Thyroid gland (tissue), 4 donors: ENCODE measurements around the gene SHC3. TPM values are rescaled to one million over a fixed set of nuclear protein-coding genes. Genes with fewer than 3 reads are reported as not detected.

Experiments used
- DNase-seq, 2 donors: peaks; one replicate each; pipeline ENCODE4 v3.0.0-alpha.2; 2019
- H3K27ac ChIP-seq, 3 donors: fragments of 200-600 bp; sonication (generic); 1 replicate in 2 of 3; 2 replicates in 1 of 3; pipeline ENCODE4 v1.5.1; 2016 to 2019; ENCODE audit warnings: mild to moderate bottlenecking in 1 of 3, moderate library complexity in 1 of 3
- H3K27me3 ChIP-seq: fragments of 200-600 bp; sonication (generic); one replicate; pipeline ENCODE4 v1.5.1; 2019
- H3K36me3 ChIP-seq, 2 donors: fragments of 200-600 bp; sonication (generic); one replicate each; pipeline ENCODE4 v1.5.1; 2016 to 2019
- H3K4me1 ChIP-seq, 2 donors: fragments of 200-600 bp; sonication (generic); one replicate each; pipeline ENCODE4 v1.5.1; 2017 to 2019
- H3K4me3 ChIP-seq, 3 donors: fragments of 200-600 bp; sonication (generic); replicated peaks in 1 of 3; 1 replicate in 2 of 3; 2 replicates in 1 of 3; pipeline ENCODE4 v1.5.1; 2016; ENCODE audit warnings: mild to moderate bottlenecking in 1 of 3
- H3K9me3 ChIP-seq: fragments of 200-600 bp; sonication (generic); one replicate; pipeline ENCODE4 v1.5.1; 2017
- POLR2A ChIP-seq, 2 donors: fragments of 450-650 bp; IDR thresholded peaks; one replicate each; pipeline ENCODE4 v1.6.1; 2017; ENCODE audit warnings: antibody characterized with exemption in 2 of 2, mild to moderate bottlenecking in 2 of 2, moderate library complexity in 1 of 2
- WGBS, 2 donors: methylation state at CpG; one replicate each; pipeline ENCODE4 v1.1.5; 2017; 5-methylcytosine and 5-hydroxymethylcytosine counted together
- intact Hi-C: fragments of 100-400 bp; cut with DNase I; formaldehyde crosslinking; loops from one replicate; pipeline ENCODE4 v1.15.1; 2023
- total RNA-seq, 4 donors: library from RNA; depleted of rRNA; stranded (reverse); fragments of >200 nt; gene quantifications; one replicate each; pipeline ENCODE4 v1.2.3, GENCODE V29; 2016
- TF ChIP-seq, protein P1 (sequence below), 6 experiments: fragments of 200-600 bp in 3 of 6; fragments of 450-650 bp in 3 of 6; sonication (generic) in 3 of 6; IDR thresholded peaks; one replicate each; pipeline ENCODE4 v1.5.1; 2016 to 2019; ENCODE audit warnings: antibody characterized with exemption in 6 of 6, mild to moderate bottlenecking in 2 of 6, inconsistent platforms in 1 of 6, moderate library complexity in 1 of 6

The SHC3 gene
- total RNA-seq, 4 donors from 2014 or later, result 0.40 to 5.9 (median 1.2) TPM

- WGBS, 2 donors, result 94 to 96% methylated on average over 23 to 27 of the region's 27 CpGs
- TF ChIP-seq, protein P1, sequence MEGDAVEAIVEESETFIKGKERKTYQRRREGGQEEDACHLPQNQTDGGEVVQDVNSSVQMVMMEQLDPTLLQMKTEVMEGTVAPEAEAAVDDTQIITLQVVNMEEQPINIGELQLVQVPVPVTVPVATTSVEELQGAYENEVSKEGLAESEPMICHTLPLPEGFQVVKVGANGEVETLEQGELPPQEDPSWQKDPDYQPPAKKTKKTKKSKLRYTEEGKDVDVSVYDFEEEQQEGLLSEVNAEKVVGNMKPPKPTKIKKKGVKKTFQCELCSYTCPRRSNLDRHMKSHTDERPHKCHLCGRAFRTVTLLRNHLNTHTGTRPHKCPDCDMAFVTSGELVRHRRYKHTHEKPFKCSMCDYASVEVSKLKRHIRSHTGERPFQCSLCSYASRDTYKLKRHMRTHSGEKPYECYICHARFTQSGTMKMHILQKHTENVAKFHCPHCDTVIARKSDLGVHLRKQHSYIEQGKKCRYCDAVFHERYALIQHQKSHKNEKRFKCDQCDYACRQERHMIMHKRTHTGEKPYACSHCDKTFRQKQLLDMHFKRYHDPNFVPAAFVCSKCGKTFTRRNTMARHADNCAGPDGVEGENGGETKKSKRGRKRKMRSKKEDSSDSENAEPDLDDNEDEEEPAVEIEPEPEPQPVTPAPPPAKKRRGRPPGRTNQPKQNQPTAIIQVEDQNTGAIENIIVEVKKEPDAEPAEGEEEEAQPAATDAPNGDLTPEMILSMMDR (IDR thresholded peaks at IDR 0.05), result no peak
- no peak for TF ChIP-seq POLR2A (IDR thresholded peaks at IDR 0.05)
- H3K9me3 ChIP-seq, result no peaks in the 10 kb centered on the region
- no peak overlapping the region for H3K27ac ChIP-seq
- no peaks in the 10 kb centered on the region for H3K27me3 ChIP-seq
- peaks cover 8 to 34% of the 10 kb centered on the region in 2 donors for H3K4me1 ChIP-seq
- DNase-seq, result no peak
- H3K36me3 ChIP-seq, result no peaks in the 10 kb centered on the region
- intact Hi-C loops, result loop anchor here (2.0 kb wide), 2 partner anchors 343 to 409 kb away; no protein-coding TSS in a partner anchor
- no peak overlapping the region for H3K4me3 ChIP-seq
These were observed 176.6 kb downstream of the SHC3 start for GRCh38 chr9:89001917-89002540.

DNA sequence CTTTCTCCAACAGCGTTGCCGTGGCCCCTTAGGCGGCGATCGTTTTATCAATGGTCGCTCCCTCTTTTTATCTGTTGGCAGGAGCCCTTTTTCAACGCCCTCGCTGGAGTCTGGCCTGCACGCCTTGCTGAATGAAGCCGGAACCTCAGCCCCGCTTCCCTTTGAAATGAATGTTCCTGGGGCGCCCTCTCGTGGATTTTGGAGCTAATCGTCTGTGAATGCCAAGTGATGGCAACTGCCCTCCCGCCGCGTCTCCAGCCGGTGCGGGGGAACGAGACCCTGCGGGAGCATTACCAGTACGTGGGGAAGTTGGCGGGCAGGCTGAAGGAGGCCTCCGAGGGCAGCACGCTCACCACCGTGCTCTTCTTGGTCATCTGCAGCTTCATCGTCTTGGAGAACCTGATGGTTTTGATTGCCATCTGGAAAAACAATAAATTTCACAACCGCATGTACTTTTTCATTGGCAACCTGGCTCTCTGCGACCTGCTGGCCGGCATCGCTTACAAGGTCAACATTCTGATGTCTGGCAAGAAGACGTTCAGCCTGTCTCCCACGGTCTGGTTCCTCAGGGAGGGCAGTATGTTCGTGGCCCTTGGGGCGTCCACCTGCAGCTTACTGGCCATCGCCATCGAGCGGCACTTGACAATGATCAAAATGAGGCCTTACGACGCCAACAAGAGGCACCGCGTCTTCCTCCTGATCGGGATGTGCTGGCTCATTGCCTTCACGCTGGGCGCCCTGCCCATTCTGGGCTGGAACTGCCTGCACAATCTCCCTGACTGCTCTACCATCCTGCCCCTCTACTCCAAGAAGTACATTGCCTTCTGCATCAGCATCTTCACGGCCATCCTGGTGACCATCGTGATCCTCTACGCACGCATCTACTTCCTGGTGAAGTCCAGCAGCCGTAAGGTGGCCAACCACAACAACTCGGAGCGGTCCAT is 177.4 kb downstream of the SHC3 start:
- intact Hi-C loops, result loop anchor here (2.0 kb wide), 1 partner anchor 342 kb away; no protein-coding TSS in a partner anchor
- DNase-seq, result peak; percentile 90 to 96
- H3K4me1 ChIP-seq, result peaks cover 8 to 34% of the 10 kb centered on the region in 2 donors
- H3K27me3 ChIP-seq, result no peaks in the 10 kb centered on the region
- no peak for TF ChIP-seq POLR2A (IDR thresholded peaks at IDR 0.05)
- TF ChIP-seq, protein P1 (IDR thresholded peaks at IDR 0.05), result peak; percentile 48 to 91 (median 87)
- 21 to 26% methylated on average over 48 of the region's 52 CpGs for WGBS, 2 donors
- H3K4me3 ChIP-seq, result no peak overlapping the region
- peak overlapping the region in 1 of 3 donors; percentile 60 for H3K27ac ChIP-seq
- no peaks in the 10 kb centered on the region for H3K36me3 ChIP-seq
- H3K9me3 ChIP-seq, result no peaks in the 10 kb centered on the region

DNA sequence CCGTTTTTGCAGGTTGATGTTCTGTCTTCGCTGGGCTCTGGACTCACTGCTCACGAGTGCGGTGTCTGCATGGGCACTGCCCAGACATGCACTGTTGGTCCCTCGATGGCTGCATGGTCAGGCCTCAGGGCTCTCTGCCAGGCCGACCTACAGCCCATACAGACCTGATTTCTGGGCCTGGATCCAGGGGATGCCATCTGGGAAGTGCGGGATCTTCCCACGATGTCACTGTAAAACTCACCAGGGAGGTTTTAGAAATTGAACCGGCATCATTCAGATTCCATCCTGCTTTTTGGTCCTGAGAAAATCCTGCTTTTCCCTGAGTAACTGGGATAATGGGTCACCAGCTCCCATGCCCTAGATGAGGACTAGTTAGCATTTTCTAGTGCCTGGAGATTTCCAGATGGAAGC is 178.2 kb downstream of the SHC3 start:
- intact Hi-C loops, result loop anchor here (2.0 kb wide), 1 partner anchor 342 kb away; no protein-coding TSS in a partner anchor
- Histone ChIP-seq H3K4me1 (peaks cover 8 to 34% of the 10 kb centered on the region in 2 donors), H3K4me3 (no peak overlapping the region), H3K27me3 (no peaks in the 10 kb centered on the region), H3K9me3 (no peaks in the 10 kb centered on the region), H3K36me3 (no peaks in the 10 kb centered on the region), H3K27ac (peak overlapping the region in 1 of 3 donors; percentile 60)
- peak; percentile 78 to 79 for DNase-seq
- no peak for TF ChIP-seq POLR2A (IDR thresholded peaks at IDR 0.05)
- TF ChIP-seq, protein P1 (IDR thresholded peaks at IDR 0.05), result no peak
- WGBS, 2 donors, result 35 to 56% methylated on average over 9 of the region's 9 CpGs

DNA sequence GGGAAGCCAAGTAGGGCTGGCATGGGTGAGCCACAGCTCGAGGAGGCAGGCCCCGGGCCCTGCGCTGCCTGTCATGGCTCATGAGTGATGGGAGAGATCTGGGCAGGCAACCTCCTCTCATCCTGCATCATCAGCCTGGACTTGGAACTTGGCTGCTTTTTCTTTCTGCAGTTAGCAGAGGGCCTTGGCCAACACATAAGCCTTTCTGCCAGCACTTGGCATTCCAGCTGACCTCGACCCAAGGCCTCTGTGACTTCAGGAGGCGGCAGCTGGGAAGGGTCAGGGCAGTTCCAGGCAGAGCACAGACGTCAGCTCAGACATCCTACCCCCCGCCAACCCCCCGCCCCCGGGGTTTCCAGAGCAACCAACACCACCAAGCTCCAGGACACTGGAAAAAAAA is 179.7 kb downstream of the SHC3 start:
- intact Hi-C loops, result no loop called here
- Histone ChIP-seq H3K9me3 (no peaks in the 10 kb centered on the region), H3K4me1 (peaks cover 8 to 34% of the 10 kb centered on the region in 2 donors), H3K27ac (peak overlapping the region in 2 of 3 donors; percentile 4 to 15), H3K27me3 (no peaks in the 10 kb centered on the region), H3K4me3 (no peak overlapping the region), H3K36me3 (no peaks in the 10 kb centered on the region)
- TF ChIP-seq POLR2A (IDR thresholded peaks at IDR 0.05), result no peak
- TF ChIP-seq, protein P1 (IDR thresholded peaks at IDR 0.05), result no peak
- DNase-seq, result peak; percentile 70 to 72
- 42 to 43% methylated on average over 5 to 9 of the region's 9 CpGs for WGBS, 2 donors
